GM18505 (cell line): Measurements from ENCODE around the gene RASD2.

Experiments used
- ATAC-seq: cut with Tn5 transposase; IDR thresholded peaks from one replicate; pipeline ENCODE4 v1.9.1; 2021; ENCODE audit not compliant: unreplicated experiment
- POLR2A ChIP-seq: IDR thresholded peaks from 4 replicates; pipeline ENCODE4 v1.6.1; 2011; ENCODE audit warnings: borderline replicate concordance; ENCODE audit not compliant: insufficient read depth, insufficient read length; ENCODE audit errors: extremely low read depth

RASD2 gene

GRCh38 chr22:35568751-35569739 is 28.4 kb downstream of the RASD2 start:
- TF ChIP-seq POLR2A: no peak
- ATAC-seq: no peak

DNA sequence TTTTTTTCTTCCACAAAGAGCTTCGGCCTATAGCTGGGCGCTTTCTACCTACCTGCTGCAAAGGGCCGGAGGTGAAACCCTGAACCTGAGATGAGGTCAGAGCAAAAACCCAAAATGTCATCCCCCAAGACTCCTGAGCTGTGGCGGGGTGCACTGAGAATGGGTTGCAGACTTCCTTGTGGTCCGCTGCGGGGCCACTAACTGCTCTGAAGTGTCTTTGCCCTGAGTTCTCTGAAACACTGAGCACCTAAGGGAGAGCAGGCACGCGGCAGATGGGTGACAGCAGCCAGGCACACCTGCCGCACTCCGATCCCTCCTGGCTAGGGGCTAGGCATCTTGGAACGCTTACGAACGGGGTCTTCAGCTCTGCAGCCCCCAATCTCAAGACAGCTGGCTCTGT is 29.3 kb downstream of the RASD2 start:
- no peak for ATAC-seq
- TF ChIP-seq POLR2A: no peak

- TF ChIP-seq POLR2A: no peak
- no peak for ATAC-seq
Measured at GRCh38 chr22:35570686-35571194, 30.1 kb downstream of the RASD2 start.

GRCh38 chr22:35572556-35572955 is 31.9 kb downstream of the RASD2 start:
- no peak for TF ChIP-seq POLR2A

GRCh38 chr22:35575116-35575748 is 34.6 kb downstream of the RASD2 start:
- no peak for ATAC-seq
- TF ChIP-seq POLR2A: no peak

More at GRCh38 chr22:35572556-35572955, 31.9 kb downstream of the RASD2 start:
- no peak for ATAC-seq

DNA sequence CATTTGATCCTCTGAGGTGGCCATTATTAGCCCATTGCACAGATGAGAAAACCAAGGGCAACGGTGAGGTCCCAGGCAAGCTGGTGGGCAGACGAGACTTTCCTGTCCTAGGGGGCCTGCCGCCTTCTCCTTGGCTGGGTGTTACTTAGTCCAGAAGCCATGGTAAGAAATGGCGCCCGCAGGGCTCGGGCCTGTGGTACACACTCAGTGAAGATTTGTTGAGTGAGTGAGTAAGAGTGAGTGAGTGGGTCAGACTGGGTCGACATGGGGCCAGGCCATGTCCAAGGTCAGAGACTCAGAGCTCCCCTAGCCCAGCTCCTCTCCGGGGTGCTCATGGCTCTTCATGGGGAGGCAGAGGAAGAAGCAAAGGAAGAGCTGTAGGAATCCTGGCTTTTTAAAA is 36.0 kb downstream of the RASD2 start:
- no peak for TF ChIP-seq POLR2A
- ATAC-seq: no peak

GRCh38 chr22:35577799-35578659 is 37.4 kb downstream of the RASD2 start:
- TF ChIP-seq POLR2A: no peak
- ATAC-seq: no peak

GRCh38 chr22:35578836-35579575 is 38.4 kb downstream of the RASD2 start:
- TF ChIP-seq POLR2A: no peak
- ATAC-seq: no peak

DNA sequence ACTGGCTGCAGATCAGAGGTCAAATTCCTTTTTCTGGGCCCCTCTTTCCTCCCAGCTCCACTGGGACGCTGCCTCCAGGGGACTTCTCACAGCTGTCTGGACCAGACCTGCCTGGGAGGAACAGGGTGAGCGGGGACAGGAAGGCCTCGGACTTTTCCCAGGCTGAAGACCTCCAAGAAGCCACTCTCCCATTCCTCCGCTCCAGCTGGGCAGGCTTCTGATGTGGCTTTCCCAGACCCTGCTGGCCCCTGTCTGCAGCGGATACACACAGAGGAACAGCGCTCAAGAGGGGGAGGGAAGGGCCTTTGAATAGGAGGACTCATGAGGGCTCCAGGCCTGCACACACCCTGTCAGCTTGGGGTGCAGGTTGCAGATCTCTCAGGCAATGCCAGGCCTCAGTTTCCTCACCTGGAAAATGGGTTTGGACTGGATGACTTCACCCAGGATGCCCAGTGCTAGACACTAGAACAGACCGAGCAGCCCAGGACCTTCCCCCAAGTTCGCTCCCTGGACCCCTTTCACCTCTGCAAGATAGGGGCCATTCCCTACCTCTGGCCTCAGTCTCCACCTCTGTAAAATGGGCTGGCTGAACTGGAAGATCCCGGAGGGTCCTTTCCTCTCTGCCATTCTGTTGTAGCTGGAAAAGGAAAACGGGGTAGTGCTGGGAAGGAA is 39.9 kb downstream of the RASD2 start:
- no peak for ATAC-seq
- no peak for TF ChIP-seq POLR2A

GRCh38 chr22:35581023-35581413 is 40.4 kb downstream of the RASD2 start:
- no peak for ATAC-seq
- TF ChIP-seq POLR2A: no peak

- TF ChIP-seq POLR2A: no peak
- ATAC-seq: no peak
Measured at GRCh38 chr22:35582218-35582860, 41.7 kb downstream of the RASD2 start.
